GM21360 (cell line): ENCODE results near the gene ASPSCR1.
"Not testable (repeated sequence)": the region's sequence is repeated elsewhere in the genome, so short reads cannot be mapped to it uniquely, and the experiment has no call there.

Experiments
- ATAC-seq: cut with Tn5 transposase; IDR thresholded peaks from one replicate; pipeline ENCODE4 v1.9.1; 2021; ENCODE audit warnings: mild to moderate bottlenecking, moderate library complexity; ENCODE audit not compliant: unreplicated experiment

ASPSCR1 gene

GRCh38 chr17:81978524-81979298 is 1.3 kb downstream of the ASPSCR1 start:
- ATAC-seq = no peak

- no peak for ATAC-seq
Measured at GRCh38 chr17:81980122-81980521, 2.7 kb downstream of the ASPSCR1 start.

GRCh38 chr17:81980707-81981343 is 3.4 kb downstream of the ASPSCR1 start:
- ATAC-seq = no peak

GRCh38 chr17:81981511-81981910 is 4.1 kb downstream of the ASPSCR1 start:
- not testable (repeated sequence) for ATAC-seq

GRCh38 chr17:81983011-81983638 is 5.7 kb downstream of the ASPSCR1 start:
- no peak for ATAC-seq

GRCh38 chr17:81983639-81984373 is 6.4 kb downstream of the ASPSCR1 start:
- ATAC-seq = no peak

GRCh38 chr17:81984773-81985410 is 7.5 kb downstream of the ASPSCR1 start:
- no peak for ATAC-seq

GRCh38 chr17:81986606-81987005 is 9.2 kb downstream of the ASPSCR1 start:
- no peak for ATAC-seq

GRCh38 chr17:81987161-81987770 is 9.8 kb downstream of the ASPSCR1 start:
- ATAC-seq = no peak

- ATAC-seq = no peak
Measured at GRCh38 chr17:81990836-81991683, 13.6 kb downstream of the ASPSCR1 start.

- ATAC-seq = no peak
Measured at GRCh38 chr17:81991684-81992305, 14.4 kb downstream of the ASPSCR1 start.

- no peak for ATAC-seq
Measured at GRCh38 chr17:81992306-81993102, 15.1 kb downstream of the ASPSCR1 start.

GRCh38 chr17:81993729-81994592 is 16.5 kb downstream of the ASPSCR1 start:
- ATAC-seq = no peak

GRCh38 chr17:81994593-81995462 is 17.4 kb downstream of the ASPSCR1 start:
- ATAC-seq = no peak

GRCh38 chr17:81995463-81996231 is 18.2 kb downstream of the ASPSCR1 start:
- ATAC-seq = no peak
